HAP-1 (cell line): ENCODE results near the gene CACNA1B.
"Not testable (repeated sequence)": the region's sequence is repeated elsewhere in the genome, so short reads cannot be mapped to it uniquely, and the experiment has no call there.

Experiments used
- DNase-seq, 2 experiments: peaks; one replicate each; pipeline ENCODE4 v3.0.0-alpha.2; 2016 to 2020; ENCODE audit warnings: low spot score in 2 of 2
- H3K27me3 ChIP-seq: fragments of 250-450 bp; sonication (Bioruptor Pico); 2 replicates; pipeline ENCODE4 v1.5.1; 2020; ENCODE audit warnings: low read depth, mild to moderate bottlenecking, moderate library complexity
- H3K36me3 ChIP-seq: fragments of 250-450 bp; sonication (Bioruptor Pico); replicated peaks from 2 replicates; pipeline ENCODE4 v1.5.1; 2020; ENCODE audit warnings: mild to moderate bottlenecking
- H3K4me1 ChIP-seq: fragments of 250-450 bp; sonication (Bioruptor Pico); 2 replicates; pipeline ENCODE4 v1.5.1; 2020; ENCODE audit warnings: mild to moderate bottlenecking
- H3K4me3 ChIP-seq: fragments of 250-450 bp; sonication (Bioruptor Pico); 2 replicates; pipeline ENCODE4 v1.5.1; 2020; ENCODE audit warnings: mild to moderate bottlenecking, moderate library complexity
- H3K9me3 ChIP-seq: fragments of 250-450 bp; sonication (Bioruptor Pico); 2 replicates; pipeline ENCODE4 v1.5.1; 2020; ENCODE audit warnings: mild to moderate bottlenecking, moderate library complexity
- in situ Hi-C: fragments of 300-500 bp; cut with MboI; formaldehyde crosslinking; loops from 3 replicates; pipeline ENCODE4 v1.14.3; 2020; ENCODE audit warnings: low sequenced_read_pairs, inconsistent platforms, mixed read lengths

CACNA1B gene

GRCh38 chr9:138121438-138122050, 244.0 kb downstream of the CACNA1B start:
- no peak overlapping the region for H3K4me3 ChIP-seq
- no peaks in the 10 kb centered on the region for H3K4me1 ChIP-seq
- no peak for DNase-seq
- H3K36me3 ChIP-seq, result no peaks in the 10 kb centered on the region
- peaks cover 5% of the 10 kb centered on the region for H3K9me3 ChIP-seq
- H3K27me3 ChIP-seq, result no peaks in the 10 kb centered on the region
- in situ Hi-C loops, result no loop called here

DNA sequence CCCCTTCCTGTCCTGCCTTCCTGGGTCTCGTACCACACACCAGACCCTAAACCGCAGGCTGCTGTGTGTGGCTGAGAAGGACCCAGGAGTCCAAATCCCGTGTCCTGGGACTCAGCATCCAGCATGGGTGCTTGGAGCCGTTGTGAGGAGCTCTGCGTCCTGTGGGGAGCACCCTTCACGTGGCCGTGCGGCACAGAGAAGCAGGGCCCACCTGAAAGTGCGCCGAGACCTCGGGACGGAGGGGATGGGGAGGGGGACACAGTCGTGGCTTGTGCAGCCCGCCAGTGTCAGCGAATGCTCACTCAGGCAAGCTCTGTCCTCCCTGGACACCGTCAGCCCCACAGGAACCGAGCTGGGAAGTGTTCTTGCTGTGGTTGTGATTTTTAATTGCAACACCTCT, 244.6 kb downstream of the CACNA1B start:
- Histone ChIP-seq H3K27me3 (no peaks in the 10 kb centered on the region), H3K36me3 (no peaks in the 10 kb centered on the region), H3K4me3 (no peak overlapping the region), H3K4me1 (no peaks in the 10 kb centered on the region), H3K9me3 (peaks cover 5% of the 10 kb centered on the region)
- in situ Hi-C loops, result no loop called here
- no peak for DNase-seq

DNA sequence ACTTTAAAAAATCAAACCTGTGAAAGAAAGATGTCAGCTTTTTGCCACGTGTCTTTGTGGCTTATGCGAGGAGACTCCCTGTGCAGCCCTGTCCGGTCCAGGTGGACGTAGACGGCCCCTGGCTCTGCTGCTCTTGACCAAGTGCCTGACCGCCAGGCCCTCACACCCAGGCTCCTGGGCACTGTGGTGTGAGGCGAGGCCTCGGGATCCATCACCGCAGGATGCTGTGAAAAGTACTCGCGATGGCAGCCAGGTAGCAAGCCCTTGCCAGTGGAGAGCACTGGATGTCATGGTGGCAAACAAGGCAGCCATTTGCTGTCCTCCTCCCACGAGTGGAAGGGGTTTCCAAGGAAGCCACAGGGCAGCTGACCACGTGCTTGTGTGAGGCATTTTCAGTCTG, 245.1 kb downstream of the CACNA1B start:
- no peaks in the 10 kb centered on the region for H3K36me3 ChIP-seq
- no peaks in the 10 kb centered on the region for H3K27me3 ChIP-seq
- no peak for DNase-seq
- H3K4me3 ChIP-seq, result no peak overlapping the region
- in situ Hi-C loops, result no loop called here
- no peaks in the 10 kb centered on the region for H3K4me1 ChIP-seq
- peaks cover 5% of the 10 kb centered on the region for H3K9me3 ChIP-seq

GRCh38 chr9:138123086-138123485, 245.5 kb downstream of the CACNA1B start:
- H3K4me1 ChIP-seq, result no peaks in the 10 kb centered on the region
- no peaks in the 10 kb centered on the region for H3K27me3 ChIP-seq
- in situ Hi-C loops, result no loop called here
- peaks cover 5% of the 10 kb centered on the region for H3K9me3 ChIP-seq
- DNase-seq, result no peak
- no peak overlapping the region for H3K4me3 ChIP-seq
- H3K36me3 ChIP-seq, result no peaks in the 10 kb centered on the region

DNA sequence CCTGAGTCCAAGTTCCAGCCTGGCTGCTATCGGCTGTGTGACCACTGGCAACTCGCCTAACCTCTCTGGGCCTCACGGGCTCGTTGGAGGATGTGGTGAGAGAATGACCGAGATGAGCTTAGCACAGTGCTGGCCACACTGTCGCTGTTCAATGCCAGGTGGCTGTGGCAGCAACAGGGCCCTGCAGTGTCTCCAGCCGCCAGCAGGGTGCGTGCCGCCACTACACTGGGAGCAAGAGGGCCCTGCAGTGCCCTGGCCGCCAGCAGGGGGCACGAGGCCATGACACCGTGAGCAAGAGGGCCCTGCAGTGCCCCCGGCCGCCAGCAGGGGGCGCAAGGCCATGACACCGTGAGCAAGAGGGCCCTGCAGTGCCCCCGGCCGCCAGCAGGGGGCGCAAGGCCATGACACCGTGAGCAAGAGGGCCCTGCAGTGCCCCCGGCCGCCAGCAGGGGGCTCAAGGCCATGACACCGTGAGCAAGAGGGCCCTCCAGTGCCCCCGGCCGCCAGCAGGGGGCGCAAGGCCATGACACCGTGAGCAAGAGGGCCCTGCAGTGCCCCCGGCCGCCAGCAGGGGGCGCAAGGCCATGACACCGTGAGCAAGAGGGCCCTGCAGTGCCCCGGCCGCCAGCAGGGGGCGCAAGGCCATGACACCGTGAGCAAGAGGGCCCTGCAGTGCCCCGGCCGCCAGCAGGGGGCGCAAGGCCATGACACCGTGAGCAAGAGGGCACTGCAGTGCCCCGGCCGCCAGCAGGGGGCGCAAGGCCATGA, 248.7 kb downstream of the CACNA1B start:
- DNase-seq, H3K4me3 ChIP-seq: not testable (repeated sequence)

DNA sequence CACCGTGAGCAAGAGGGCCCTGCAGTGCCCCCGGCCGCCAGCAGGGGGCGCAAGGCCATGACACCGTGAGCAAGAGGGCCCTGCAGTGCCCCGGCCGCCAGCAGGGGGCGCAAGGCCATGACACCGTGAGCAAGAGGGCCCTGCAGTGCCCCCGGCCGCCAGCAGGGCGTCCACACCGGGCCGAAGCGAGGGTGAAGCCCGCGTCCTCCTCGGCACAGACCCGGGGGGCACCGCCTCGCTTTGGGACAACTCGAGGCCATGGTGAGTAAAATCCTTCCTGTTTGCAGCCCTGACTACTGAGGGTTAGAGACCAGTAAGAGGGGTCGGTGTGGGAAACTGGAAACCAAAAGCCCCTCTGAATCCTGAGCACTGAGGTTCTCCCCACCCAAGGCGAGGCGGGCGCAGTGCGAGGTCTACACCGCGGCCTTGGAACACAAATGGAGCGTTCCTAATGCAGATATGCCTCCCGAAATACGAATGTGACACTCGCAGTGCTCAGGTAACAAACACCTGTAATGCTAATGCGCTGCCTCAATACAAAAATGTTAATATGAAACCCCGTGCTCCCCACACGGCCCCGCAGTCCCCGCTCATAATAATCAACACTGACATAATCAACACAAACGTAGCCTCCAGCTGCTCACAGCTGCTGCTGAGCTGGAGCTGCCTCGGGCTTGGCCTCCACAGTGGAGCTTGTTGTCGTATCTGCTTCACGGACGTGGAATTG, 249.4 kb downstream of the CACNA1B start:
- in situ Hi-C loops, H3K9me3 ChIP-seq, H3K36me3 ChIP-seq: not testable (repeated sequence)

More for the DNA sequence above, 248.7 kb downstream of the CACNA1B start:
- H3K27me3 ChIP-seq, H3K9me3 ChIP-seq, H3K36me3 ChIP-seq, H3K4me1 ChIP-seq, in situ Hi-C loops: not testable (repeated sequence)

GRCh38 chr9:138128027-138128426, 250.4 kb downstream of the CACNA1B start:
- H3K9me3 ChIP-seq, H3K4me1 ChIP-seq, H3K36me3 ChIP-seq, H3K27me3 ChIP-seq, in situ Hi-C loops, DNase-seq, H3K4me3 ChIP-seq: not testable (repeated sequence)

More for the DNA sequence above, 249.4 kb downstream of the CACNA1B start:
- not testable (repeated sequence) for DNase-seq, H3K4me1 ChIP-seq, H3K27me3 ChIP-seq, H3K4me3 ChIP-seq

- H3K4me1 ChIP-seq, in situ Hi-C loops, DNase-seq: not testable (repeated sequence)
Measured at GRCh38 chr9:138129318-138129717, 251.7 kb downstream of the CACNA1B start.

DNA sequence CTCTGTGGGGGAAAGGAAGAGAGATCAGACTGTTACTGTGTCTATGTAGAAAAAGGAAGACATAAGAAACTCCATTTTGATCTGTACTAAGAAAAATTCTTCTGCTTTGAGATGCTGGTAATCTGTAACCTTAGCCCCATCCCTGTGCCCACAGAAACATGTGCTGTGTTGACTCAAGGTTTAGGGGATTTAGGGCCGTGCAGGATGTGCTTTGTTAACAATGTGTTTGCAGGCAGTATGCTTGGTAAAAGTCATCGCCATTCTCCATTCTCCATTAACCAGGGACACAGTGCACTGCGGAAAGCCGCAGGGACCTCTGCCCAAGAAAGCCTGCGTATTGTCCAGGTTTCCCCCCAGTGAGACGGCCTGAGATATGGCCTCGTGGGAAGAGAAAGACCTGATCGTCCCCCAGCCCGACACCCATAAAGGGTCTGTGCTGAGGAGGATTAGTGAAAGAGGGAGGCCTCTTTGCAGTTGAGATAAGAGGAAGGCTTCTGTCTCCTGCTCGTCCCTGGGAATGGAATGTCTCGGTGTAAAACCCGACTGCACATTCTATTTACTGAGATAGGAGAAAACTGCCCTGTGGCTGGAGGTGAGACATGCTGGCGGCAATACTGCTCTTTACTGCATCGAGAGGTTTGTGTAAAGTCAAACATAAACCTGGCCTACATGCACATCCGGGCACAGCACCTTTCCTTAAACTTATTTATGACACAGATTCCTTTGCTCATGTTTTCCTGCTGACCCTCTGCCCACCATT, 255.5 kb downstream of the CACNA1B start:
- DNase-seq, H3K4me3 ChIP-seq, H3K9me3 ChIP-seq, in situ Hi-C loops, H3K36me3 ChIP-seq, H3K4me1 ChIP-seq, H3K27me3 ChIP-seq: not testable (repeated sequence)

More at GRCh38 chr9:138129318-138129717, 251.7 kb downstream of the CACNA1B start:
- H3K9me3 ChIP-seq, H3K36me3 ChIP-seq, H3K4me3 ChIP-seq, H3K27me3 ChIP-seq: not testable (repeated sequence)

DNA sequence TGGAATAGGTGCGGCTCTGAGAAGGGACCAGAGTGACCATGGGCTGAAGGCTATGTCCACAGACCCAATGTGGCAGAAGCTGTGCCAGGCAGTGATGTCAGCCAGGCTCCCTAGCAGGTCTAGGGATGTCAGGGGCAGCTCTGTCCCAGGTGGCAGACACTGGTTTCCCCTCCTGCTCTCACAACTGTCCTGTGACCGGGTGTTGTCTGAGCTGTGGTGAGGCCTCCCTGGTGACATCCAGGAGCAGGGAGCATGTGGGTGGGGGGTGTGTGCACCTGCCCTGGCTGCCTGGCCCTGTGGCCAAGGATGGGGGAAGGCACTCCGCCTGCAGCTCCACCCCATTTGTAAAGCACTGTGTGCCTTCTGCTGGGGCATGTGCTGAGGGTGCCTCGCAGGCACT, 257.0 kb downstream of the CACNA1B start:
- DNase-seq, H3K9me3 ChIP-seq, H3K27me3 ChIP-seq, H3K4me1 ChIP-seq, in situ Hi-C loops, H3K4me3 ChIP-seq, H3K36me3 ChIP-seq: not testable (repeated sequence)

- H3K27me3 ChIP-seq, in situ Hi-C loops, H3K4me1 ChIP-seq, H3K36me3 ChIP-seq, H3K4me3 ChIP-seq, DNase-seq, H3K9me3 ChIP-seq: not testable (repeated sequence)
Measured at GRCh38 chr9:138139096-138139495, 261.5 kb downstream of the CACNA1B start.

- H3K9me3 ChIP-seq, H3K4me3 ChIP-seq, H3K36me3 ChIP-seq, H3K27me3 ChIP-seq, in situ Hi-C loops, H3K4me1 ChIP-seq, DNase-seq: not testable (repeated sequence)
Measured at GRCh38 chr9:138140980-138141379, 263.4 kb downstream of the CACNA1B start.

- H3K9me3 ChIP-seq, H3K27me3 ChIP-seq, in situ Hi-C loops, H3K36me3 ChIP-seq, H3K4me3 ChIP-seq, DNase-seq, H3K4me1 ChIP-seq: not testable (repeated sequence)
Measured at GRCh38 chr9:138142528-138143244, 265.1 kb downstream of the CACNA1B start.
